GM06990 (cell line): Measurements from ENCODE around the gene ZNF57.

ENCODE experiments used
- DNase-seq: peaks from one replicate; pipeline ENCODE4 v3.0.0-alpha.2; 2011; ENCODE audit not compliant: insufficient read length; ENCODE audit errors: extremely low read depth
- H3K27me3 ChIP-seq: replicated peaks from 2 replicates; pipeline ENCODE4 v1.6.0; 2011; ENCODE audit warnings: low read length; ENCODE audit not compliant: control insufficient read depth, insufficient read depth
- H3K36me3 ChIP-seq: 2 replicates; pipeline ENCODE4 v1.5.1; 2011; ENCODE audit warnings: low read length; ENCODE audit not compliant: control insufficient read depth, insufficient read depth
- H3K4me3 ChIP-seq: replicated peaks from 2 replicates; pipeline ENCODE4 v1.5.1; 2011; ENCODE audit warnings: low read depth, mild to moderate bottlenecking, control low read depth, low read length
- TF ChIP-seq, protein P1 (sequence below): IDR thresholded peaks from 2 replicates; pipeline ENCODE4 v1.5.1; 2011; ENCODE audit warnings: low read length, control low read depth, mild to moderate bottlenecking, inconsistent platforms; ENCODE audit not compliant: insufficient read depth, poor library complexity, severe bottlenecking

The ZNF57 gene

GRCh38 chr19:2858864-2859263, 41.9 kb upstream of the ZNF57 start:
- no peaks in the 10 kb centered on the region for H3K36me3 ChIP-seq
- no peak for DNase-seq
- H3K4me3 ChIP-seq, result no peak overlapping the region
- no peaks in the 10 kb centered on the region for H3K27me3 ChIP-seq
- TF ChIP-seq, protein P1, sequence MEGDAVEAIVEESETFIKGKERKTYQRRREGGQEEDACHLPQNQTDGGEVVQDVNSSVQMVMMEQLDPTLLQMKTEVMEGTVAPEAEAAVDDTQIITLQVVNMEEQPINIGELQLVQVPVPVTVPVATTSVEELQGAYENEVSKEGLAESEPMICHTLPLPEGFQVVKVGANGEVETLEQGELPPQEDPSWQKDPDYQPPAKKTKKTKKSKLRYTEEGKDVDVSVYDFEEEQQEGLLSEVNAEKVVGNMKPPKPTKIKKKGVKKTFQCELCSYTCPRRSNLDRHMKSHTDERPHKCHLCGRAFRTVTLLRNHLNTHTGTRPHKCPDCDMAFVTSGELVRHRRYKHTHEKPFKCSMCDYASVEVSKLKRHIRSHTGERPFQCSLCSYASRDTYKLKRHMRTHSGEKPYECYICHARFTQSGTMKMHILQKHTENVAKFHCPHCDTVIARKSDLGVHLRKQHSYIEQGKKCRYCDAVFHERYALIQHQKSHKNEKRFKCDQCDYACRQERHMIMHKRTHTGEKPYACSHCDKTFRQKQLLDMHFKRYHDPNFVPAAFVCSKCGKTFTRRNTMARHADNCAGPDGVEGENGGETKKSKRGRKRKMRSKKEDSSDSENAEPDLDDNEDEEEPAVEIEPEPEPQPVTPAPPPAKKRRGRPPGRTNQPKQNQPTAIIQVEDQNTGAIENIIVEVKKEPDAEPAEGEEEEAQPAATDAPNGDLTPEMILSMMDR, result no peak

DNA sequence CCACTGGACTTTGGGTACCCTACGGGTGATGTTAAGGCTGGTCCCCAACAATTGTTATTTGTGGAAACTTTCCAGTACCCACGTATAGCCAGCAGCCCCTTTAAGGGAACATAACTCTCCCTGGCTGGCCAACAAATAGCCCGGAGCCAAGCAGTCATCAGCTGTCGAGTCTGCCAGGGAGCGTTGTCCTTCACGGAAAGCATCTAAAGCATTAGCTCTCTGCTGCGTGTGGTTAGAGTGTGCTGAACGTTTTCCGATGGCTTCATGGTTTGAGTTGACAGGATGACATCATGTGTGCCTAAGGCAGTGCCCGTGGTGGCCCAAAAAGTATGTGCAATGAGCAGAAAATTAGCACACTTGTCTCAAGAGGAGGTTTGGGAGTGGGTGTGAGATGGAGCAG, 36.9 kb upstream of the ZNF57 start:
- Histone ChIP-seq H3K36me3 (no peaks in the 10 kb centered on the region), H3K27me3 (no peaks in the 10 kb centered on the region), H3K4me3 (no peak overlapping the region)
- TF ChIP-seq, protein P1, result no peak
- DNase-seq, result no peak

DNA sequence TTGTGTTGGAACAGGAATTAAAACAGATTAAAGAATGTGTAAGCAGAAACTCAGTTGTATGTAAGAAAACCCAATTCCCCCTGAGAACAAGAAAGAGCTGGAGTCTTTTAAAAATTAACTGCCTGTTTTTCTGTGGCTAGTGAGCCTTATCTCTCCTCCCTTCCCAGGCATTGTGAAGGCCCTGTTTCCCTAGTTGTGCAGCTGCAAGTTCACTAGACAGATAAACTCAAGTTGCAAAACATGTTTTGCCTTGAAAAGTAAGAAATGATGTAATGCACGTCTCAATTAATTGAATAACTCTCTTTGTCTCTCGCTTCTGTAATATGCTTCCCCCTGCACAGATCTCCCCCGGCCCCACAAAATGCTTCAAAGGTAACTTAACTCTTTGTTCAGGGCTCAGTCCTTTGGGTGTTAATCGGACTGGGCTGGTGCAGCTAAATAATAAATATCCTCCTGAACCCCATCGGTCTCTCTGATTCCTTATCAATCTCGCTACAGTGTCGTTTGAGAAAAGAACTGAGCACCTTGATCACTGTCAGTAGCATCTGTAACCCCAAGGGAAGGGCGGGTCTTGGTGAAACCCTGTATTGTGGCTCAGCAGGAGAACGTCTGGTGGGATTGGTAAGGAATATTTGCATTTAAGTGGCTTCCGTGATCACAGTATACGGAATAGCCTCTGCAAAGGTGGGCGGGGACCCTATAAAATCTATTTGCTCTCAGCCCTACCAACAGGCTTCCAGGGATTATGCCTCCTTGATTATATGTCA, 35.2 kb upstream of the ZNF57 start:
- H3K4me3 ChIP-seq, result no peak overlapping the region
- H3K36me3 ChIP-seq, result no peaks in the 10 kb centered on the region
- no peaks in the 10 kb centered on the region for H3K27me3 ChIP-seq
- no peak for DNase-seq
- TF ChIP-seq, protein P1, result no peak

DNA sequence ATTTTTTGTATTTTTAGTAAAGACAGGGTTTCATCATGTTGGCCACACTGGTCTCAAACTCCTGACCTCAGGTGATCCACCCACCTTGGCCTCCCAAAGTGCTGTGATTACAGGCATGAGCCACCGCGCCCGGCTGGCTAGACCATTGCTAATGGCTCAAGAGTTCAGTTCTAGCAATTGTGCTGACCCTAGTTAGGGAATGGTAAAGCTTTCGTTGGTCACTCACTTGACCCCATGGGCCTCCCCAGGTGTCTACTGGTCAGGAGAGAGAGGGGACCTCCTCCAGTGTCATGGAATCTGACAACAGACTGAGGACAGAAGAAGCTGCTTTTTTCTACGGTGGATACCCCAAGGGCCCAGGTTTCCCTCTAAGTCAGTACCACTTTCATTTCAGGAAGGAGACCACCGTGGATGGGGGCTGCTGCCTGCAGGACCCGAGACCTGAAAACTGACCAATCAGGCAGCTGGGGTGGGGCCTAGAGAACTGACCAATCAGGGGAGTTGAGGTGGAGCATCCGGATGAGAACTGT, 34.2 kb upstream of the ZNF57 start:
- Histone ChIP-seq H3K4me3 (no peak overlapping the region), H3K27me3 (no peaks in the 10 kb centered on the region), H3K36me3 (no peaks in the 10 kb centered on the region)
- no peak for DNase-seq
- TF ChIP-seq, protein P1, result no peak

GRCh38 chr19:2867025-2867991, 33.4 kb upstream of the ZNF57 start, which contains the start of gene ZNF556:
TSS of gene ZNF556 (plus strand) at chr19:2867335. CDS start at chr19:2867422, 87 bp downstream.
- no peak for DNase-seq
- no peaks in the 10 kb centered on the region for H3K36me3 ChIP-seq

More at GRCh38 chr19:2867025-2867991, 33.4 kb upstream of the ZNF57 start, which contains the start of gene ZNF556:
- no peak within 1 kb of the TSS for H3K4me3 ChIP-seq
- no peaks in the 10 kb centered on the region for H3K27me3 ChIP-seq
- TF ChIP-seq, protein P1, result no peak
